Measurements from ENCODE around the gene TBC1D5. TPM values are rescaled to one million over a fixed set of nuclear protein-coding genes. Genes with fewer than 3 reads are reported as not detected.
A peak's percentile ranks its signal among the peaks of the same experiment; 100 is the strongest.

Gene TBC1D5
- total RNA-seq, 3 donors from 2014 or later (not counting 1 experiment from before 2014, with no cell fraction given) = 63.8 to 81.9 (median 74.9) TPM

GRCh38 chr3:17190353-17191078 is 551.9 kb downstream of the TBC1D5 start:
- H3K4me1 Mint-ChIP-seq = peaks cover 21 to 25% of the 10 kb centered on the region in 2 donors
- H3K9me3 Mint-ChIP-seq = no peaks in the 10 kb centered on the region
- Histone ChIP-seq H3K36me3 (ENCODE audit: control insufficient read depth, insufficient read depth, low read length) (no peaks in the 10 kb centered on the region), H3K4me3 (ENCODE audit: low read length) (no peak overlapping the region), H3K9me3 (ENCODE audit: control insufficient read depth, insufficient read depth, low read length) (no peaks in the 10 kb centered on the region), H3K27ac (ENCODE audit: low read length) (peak overlapping the region; percentile 17), H3K4me1 (ENCODE audit: control insufficient read depth, insufficient read depth, low read length) (peaks cover 16% of the 10 kb centered on the region), H3K27me3 (ENCODE audit: control insufficient read depth, insufficient read depth, low read length) (no peaks in the 10 kb centered on the region)
- WGBS (ENCODE audit: insufficient coverage) = 41% methylated on average over 7 of the region's 7 CpGs
- TF ChIP-seq, protein P1, sequence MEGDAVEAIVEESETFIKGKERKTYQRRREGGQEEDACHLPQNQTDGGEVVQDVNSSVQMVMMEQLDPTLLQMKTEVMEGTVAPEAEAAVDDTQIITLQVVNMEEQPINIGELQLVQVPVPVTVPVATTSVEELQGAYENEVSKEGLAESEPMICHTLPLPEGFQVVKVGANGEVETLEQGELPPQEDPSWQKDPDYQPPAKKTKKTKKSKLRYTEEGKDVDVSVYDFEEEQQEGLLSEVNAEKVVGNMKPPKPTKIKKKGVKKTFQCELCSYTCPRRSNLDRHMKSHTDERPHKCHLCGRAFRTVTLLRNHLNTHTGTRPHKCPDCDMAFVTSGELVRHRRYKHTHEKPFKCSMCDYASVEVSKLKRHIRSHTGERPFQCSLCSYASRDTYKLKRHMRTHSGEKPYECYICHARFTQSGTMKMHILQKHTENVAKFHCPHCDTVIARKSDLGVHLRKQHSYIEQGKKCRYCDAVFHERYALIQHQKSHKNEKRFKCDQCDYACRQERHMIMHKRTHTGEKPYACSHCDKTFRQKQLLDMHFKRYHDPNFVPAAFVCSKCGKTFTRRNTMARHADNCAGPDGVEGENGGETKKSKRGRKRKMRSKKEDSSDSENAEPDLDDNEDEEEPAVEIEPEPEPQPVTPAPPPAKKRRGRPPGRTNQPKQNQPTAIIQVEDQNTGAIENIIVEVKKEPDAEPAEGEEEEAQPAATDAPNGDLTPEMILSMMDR (IDR thresholded peaks at IDR 0.05) = no peak
- H3K36me3 Mint-ChIP-seq = no peaks in the 10 kb centered on the region
- ATAC-seq (peak; percentile 41 to 63 (median 47)), DNase-seq (no peak)
- H3K27ac Mint-ChIP-seq = peak overlapping the region in 1 of 2 donors; percentile 50
- peak overlapping the region; percentile 28 for H3K4me3 Mint-ChIP-seq
- no peaks in the 10 kb centered on the region for H3K27me3 Mint-ChIP-seq (ENCODE audit: low read depth in 2 of 2)
- intact Hi-C loops (cut with micrococcal nuclease) = no loop called here

- DNase-seq (no peak), ATAC-seq (no peak)
- Mint-ChIP-seq H3K4me3 (no peak overlapping the region), H3K27ac (no peak overlapping the region), H3K4me1 (peaks cover 23 to 28% of the 10 kb centered on the region in 2 donors), H3K36me3 (no peaks in the 10 kb centered on the region), H3K9me3 (no peaks in the 10 kb centered on the region), H3K27me3 (ENCODE audit: low read depth in 2 of 2) (no peaks in the 10 kb centered on the region)
- Histone ChIP-seq H3K36me3 (ENCODE audit: control insufficient read depth, insufficient read depth, low read length) (no peaks in the 10 kb centered on the region), H3K27me3 (ENCODE audit: control insufficient read depth, insufficient read depth, low read length) (no peaks in the 10 kb centered on the region), H3K9me3 (ENCODE audit: control insufficient read depth, insufficient read depth, low read length) (no peaks in the 10 kb centered on the region), H3K4me3 (ENCODE audit: low read length) (no peak overlapping the region), H3K4me1 (ENCODE audit: control insufficient read depth, insufficient read depth, low read length) (peaks cover 13% of the 10 kb centered on the region), H3K27ac (ENCODE audit: low read length) (no peak overlapping the region)
- intact Hi-C loops (cut with micrococcal nuclease) = no loop called here
- 100% methylated on average over 1 of the region's 1 CpG for WGBS (ENCODE audit: insufficient coverage)
- TF ChIP-seq, protein P1 (IDR thresholded peaks at IDR 0.05) = no peak
Measured at GRCh38 chr3:17188378-17188777, 554.1 kb downstream of the TBC1D5 start.

- Mint-ChIP-seq H3K27me3 (ENCODE audit: low read depth in 2 of 2) (no peaks in the 10 kb centered on the region), H3K9me3 (no peaks in the 10 kb centered on the region), H3K36me3 (no peaks in the 10 kb centered on the region), H3K27ac (no peak overlapping the region), H3K4me1 (peaks cover 30 to 35% of the 10 kb centered on the region in 2 donors), H3K4me3 (no peak overlapping the region)
- ATAC-seq = no peak
- no peak overlapping the region for H3K4me3 ChIP-seq (ENCODE audit: low read length)
- no peaks in the 10 kb centered on the region for H3K36me3 ChIP-seq (ENCODE audit: control insufficient read depth, insufficient read depth, low read length)
- no peaks in the 10 kb centered on the region for H3K9me3 ChIP-seq (ENCODE audit: control insufficient read depth, insufficient read depth, low read length)
- no peak overlapping the region for H3K27ac ChIP-seq (ENCODE audit: low read length)
- TF ChIP-seq, protein P1 (IDR thresholded peaks at IDR 0.05) = no peak
- intact Hi-C loops (cut with micrococcal nuclease) = no loop called here
- no peaks in the 10 kb centered on the region for H3K27me3 ChIP-seq (ENCODE audit: control insufficient read depth, insufficient read depth, low read length)
- peaks cover 16% of the 10 kb centered on the region for H3K4me1 ChIP-seq (ENCODE audit: control insufficient read depth, insufficient read depth, low read length)
- WGBS (ENCODE audit: insufficient coverage) = 85% methylated on average over 6 of the region's 6 CpGs
- no peak for DNase-seq
Measured at GRCh38 chr3:17187589-17188184, 554.7 kb downstream of the TBC1D5 start.

All from natural killer cell (primary cell).